ENCODE data around the gene EPB41. TPM values are rescaled to one million over a fixed set of nuclear protein-coding genes. Genes with fewer than 3 reads are reported as not detected.

The EPB41 gene
- total RNA-seq, 1 experiment from 2014 or later: 41.7 TPM

- Histone ChIP-seq H3K27me3 (ENCODE audit: insufficient read depth, low read length) (no peaks in the 10 kb centered on the region), H3K9me2 (ENCODE audit: insufficient read depth) (no peaks in the 10 kb centered on the region), H3K79me2 (ENCODE audit: insufficient read depth, low read length) (no peaks in the 10 kb centered on the region), H3K9me3 (ENCODE audit: control insufficient read depth in 1 of 2, insufficient read depth in 1 of 2, low read depth in 1 of 2, low read length in 2 of 2) (no peaks in the 10 kb centered on the region), H2AFZ (ENCODE audit: low read depth, low read length, poor library complexity, severe bottlenecking) (no peak overlapping the region), H3K4me2 (ENCODE audit: low read length) (no peak overlapping the region), H3K36me3 (ENCODE audit: control insufficient read depth in 1 of 2, insufficient read depth in 2 of 2, low read length in 2 of 2) (no peaks in the 10 kb centered on the region; a peak in 1 of 4 replicates), H3K4me1 (ENCODE audit: control insufficient read depth in 1 of 2, insufficient read depth in 2 of 2, low read length in 2 of 2) (no peaks in the 10 kb centered on the region), H3K9ac (ENCODE audit: low read length) (no peak overlapping the region), H3K4me3 (replicated peaks in 1 of 2; ENCODE audit: low read depth in 1 of 2, low read length in 2 of 2) (no peak overlapping the region), H4K20me1 (ENCODE audit: insufficient read depth) (no peaks in the 10 kb centered on the region), H3K27ac (ENCODE audit: low read depth, low read length) (no peak overlapping the region)
- TF ChIP-seq ZNF274 (IDR thresholded peaks at IDR 0.05; ENCODE audit: low read depth, low read length) (no peak), SP1 (IDR thresholded peaks at IDR 0.05; ENCODE audit: low read depth) (no peak), POLR2A (IDR thresholded peaks at IDR 0.05; ENCODE audit: borderline replicate concordance, extremely low read depth, insufficient read depth, insufficient read length) (no peak), ZFX (IDR thresholded peaks at IDR 0.05) (no peak), SRF (IDR thresholded peaks at IDR 0.05; ENCODE audit: low read depth) (no peak), EZH2 (IDR thresholded peaks at IDR 0.05) (no peak), SIN3A (IDR thresholded peaks at IDR 0.05; ENCODE audit: low read depth) (no peak), POLR2AphosphoS5 (IDR thresholded peaks at IDR 0.05; ENCODE audit: low read depth, low read length) (no peak), EGR1 (IDR thresholded peaks at IDR 0.05; ENCODE audit: low read depth) (no peak), RAD21 (IDR thresholded peaks at IDR 0.05; ENCODE audit: low read depth) (no peak), MAX (IDR thresholded peaks at IDR 0.05) (no peak), EZH2phosphoT487 (IDR thresholded peaks at IDR 0.05; ENCODE audit: borderline replicate concordance) (no peak), FOSL1 (IDR thresholded peaks at IDR 0.05; ENCODE audit: low read depth) (no peak), TCF7L2 (IDR thresholded peaks at IDR 0.05; ENCODE audit: borderline replicate concordance, extremely low read depth, insufficient read depth, insufficient read length) (no peak), CTCF (IDR thresholded peaks at IDR 0.05 in 2 of 3, conservative IDR thresholded peaks at IDR 0.05 in 1 of 3; ENCODE audit: borderline replicate concordance in 1 of 3, insufficient read depth in 1 of 3, low read depth in 2 of 3, low read length in 2 of 3) (no peak), JUND (IDR thresholded peaks at IDR 0.05) (no peak)
- TF ChIP-seq, protein P1, sequence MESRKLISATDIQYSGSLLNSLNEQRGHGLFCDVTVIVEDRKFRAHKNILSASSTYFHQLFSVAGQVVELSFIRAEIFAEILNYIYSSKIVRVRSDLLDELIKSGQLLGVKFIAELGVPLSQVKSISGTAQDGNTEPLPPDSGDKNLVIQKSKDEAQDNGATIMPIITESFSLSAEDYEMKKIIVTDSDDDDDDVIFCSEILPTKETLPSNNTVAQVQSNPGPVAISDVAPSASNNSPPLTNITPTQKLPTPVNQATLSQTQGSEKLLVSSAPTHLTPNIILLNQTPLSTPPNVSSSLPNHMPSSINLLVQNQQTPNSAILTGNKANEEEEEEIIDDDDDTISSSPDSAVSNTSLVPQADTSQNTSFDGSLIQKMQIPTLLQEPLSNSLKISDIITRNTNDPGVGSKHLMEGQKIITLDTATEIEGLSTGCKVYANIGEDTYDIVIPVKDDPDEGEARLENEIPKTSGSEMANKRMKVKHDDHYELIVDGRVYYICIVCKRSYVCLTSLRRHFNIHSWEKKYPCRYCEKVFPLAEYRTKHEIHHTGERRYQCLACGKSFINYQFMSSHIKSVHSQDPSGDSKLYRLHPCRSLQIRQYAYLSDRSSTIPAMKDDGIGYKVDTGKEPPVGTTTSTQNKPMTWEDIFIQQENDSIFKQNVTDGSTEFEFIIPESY (IDR thresholded peaks at IDR 0.05; ENCODE audit: extremely low read depth, insufficient replicate concordance, low read length): no peak
- TF ChIP-seq, protein P2, sequence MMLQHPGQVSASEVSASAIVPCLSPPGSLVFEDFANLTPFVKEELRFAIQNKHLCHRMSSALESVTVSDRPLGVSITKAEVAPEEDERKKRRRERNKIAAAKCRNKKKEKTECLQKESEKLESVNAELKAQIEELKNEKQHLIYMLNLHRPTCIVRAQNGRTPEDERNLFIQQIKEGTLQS (IDR thresholded peaks at IDR 0.05): no peak
- ChIA-PET POLR2A (no interaction called here), RAD21 (ENCODE audit: low non-redundant PET in 1 of 2, low total read pairs in 2 of 2, uncharacterized antibody in 2 of 2, unreplicated experiment in 2 of 2) (no interaction called here), CTCF (interaction anchor here (0.7 kb wide), 1 partner anchor 161 kb away, joined by 4 read pairs; no protein-coding TSS in a partner anchor)
- no peak for ATAC-seq
- intact Hi-C loops (cut with micrococcal nuclease): no loop called here
- no TSS peak for BruUV-seq (replicated peaks)
- DNase-seq (ENCODE audit: low read depth, low spot score): no peak
Observed at GRCh38 chr1:29043274-29043965, 129.1 kb downstream of the EPB41 start.
